Endothelial cell of umbilical vein (primary cell): ENCODE results near the gene TNS1. TPM values are rescaled to one million over a fixed set of nuclear protein-coding genes. Genes with fewer than 3 reads are reported as not detected.

Source experiments
- BruUV-seq: library from RNA; stranded (reverse); fragments of 400-500 nt; replicated peaks from 2 replicates; lab custom pipeline; 2021; lab: Mats Ljungman, UMichigan
- CTCF ChIA-PET: fragments of 300-600, 350-600 bp; sonication (Branson Sonifier 250); formaldehyde crosslinking; loops from one replicate; lab custom pipeline; 2021; ENCODE audit warnings: antibody characterized with exemption, inconsistent platforms; lab: Charles Lee
- POLR2A ChIA-PET: fragments of 300-600, 350-600 bp; sonication (Branson Sonifier 250); formaldehyde crosslinking; loops from one replicate; lab custom pipeline; 2021; ENCODE audit warnings: antibody characterized with exemption, inconsistent platforms; lab: Charles Lee
- DNase-seq: peaks from one replicate; pipeline ENCODE4 v3.0.0-alpha.2; 2011; ENCODE audit warnings: low read depth, low spot score
- FAIRE-seq: peaks from 2 replicates; lab custom pipeline; 2011; peaks lifted over from hg19 to GRCh38; lab: Jason Lieb, UNC
- H2AFZ ChIP-seq: 2 replicates; pipeline ENCODE4 v1.6.0; 2012; ENCODE audit warnings: low read depth, low read length, control low read depth, inconsistent platforms
- H3K27ac ChIP-seq: 2 replicates; pipeline ENCODE4 v1.5.1; 2011; ENCODE audit warnings: low read depth, mild to moderate bottlenecking, control low read depth, low read length, moderate library complexity; ENCODE audit not compliant: insufficient read depth
- H3K27me3 ChIP-seq, 2 experiments: 2 replicates each; pipeline versions ENCODE4 v1.6.0 to v1.6.1; 2011; ENCODE audit warnings: low read length in 2 of 2, mixed read lengths in 1 of 2; ENCODE audit not compliant: control insufficient read depth in 2 of 2, insufficient read depth in 2 of 2
- H3K36me3 ChIP-seq, 2 experiments: 2 replicates in 1 of 2; 3 replicates in 1 of 2; pipeline ENCODE4 v1.5.1; 2011; ENCODE audit warnings: low read length in 2 of 2, mild to moderate bottlenecking in 1 of 2, moderate library complexity in 1 of 2; ENCODE audit not compliant: control insufficient read depth in 2 of 2, insufficient read depth in 2 of 2; ENCODE audit errors: extremely low read depth in 1 of 2
- H3K4me1 ChIP-seq: 3 replicates; pipeline ENCODE4 v1.5.1; 2011; ENCODE audit warnings: mild to moderate bottlenecking, low read length; ENCODE audit not compliant: control insufficient read depth, insufficient read depth; ENCODE audit errors: extremely low read depth
- H3K4me2 ChIP-seq: 2 replicates; pipeline ENCODE4 v1.6.1; 2011; ENCODE audit warnings: low read length, control low read depth, mixed read lengths; ENCODE audit not compliant: insufficient read depth
- H3K4me3 ChIP-seq, 3 experiments: fragments of 200-600 bp in 1 of 3; sonication (generic), shearing (Covaris generic) in 1 of 3; replicated peaks in 1 of 3; 2 replicates each; pipeline ENCODE4 v1.5.1; 2011 to 2016; ENCODE audit warnings: control low read depth in 3 of 3, low read length in 3 of 3, mild to moderate bottlenecking in 2 of 3, inconsistent platforms in 1 of 3, low read depth in 1 of 3, moderate library complexity in 1 of 3; ENCODE audit not compliant: insufficient read depth in 1 of 3
- H3K79me2 ChIP-seq: 2 replicates; pipeline ENCODE4 v1.6.0; 2012; ENCODE audit warnings: low read length, inconsistent platforms; ENCODE audit not compliant: control insufficient read depth, insufficient read depth
- H3K9ac ChIP-seq: replicated peaks from 2 replicates; pipeline ENCODE3; 2011; ENCODE audit warnings: low read length, control low read depth; ENCODE audit not compliant: insufficient read depth; ENCODE audit errors: extremely low read depth
- H3K9me1 ChIP-seq: replicated peaks from 3 replicates; pipeline ENCODE4 v1.6.0; 2011; ENCODE audit warnings: mild to moderate bottlenecking, low read length; ENCODE audit not compliant: control insufficient read depth, insufficient read depth; ENCODE audit errors: extremely low read depth
- H3K9me3 ChIP-seq: replicated peaks from 2 replicates; pipeline ENCODE4 v1.5.1; 2012; ENCODE audit warnings: low read length, inconsistent platforms; ENCODE audit not compliant: control insufficient read depth, insufficient read depth
- H4K20me1 ChIP-seq: replicated peaks from 2 replicates; pipeline ENCODE3; 2011; ENCODE audit warnings: mild to moderate bottlenecking, low read length; ENCODE audit not compliant: control insufficient read depth, insufficient read depth; ENCODE audit errors: extremely low read depth
- EZH2 ChIP-seq: IDR thresholded peaks from 2 replicates; pipeline ENCODE4 v1.6.1; 2012; ENCODE audit warnings: borderline replicate concordance, low read depth, mild to moderate bottlenecking, moderate library complexity, low read length, inconsistent platforms; ENCODE audit not compliant: severe bottlenecking
- FOS ChIP-seq: IDR thresholded peaks from 2 replicates; pipeline ENCODE4 v1.6.1; 2011; ENCODE audit warnings: mild to moderate bottlenecking, low read length, moderate library complexity, borderline replicate concordance; ENCODE audit not compliant: insufficient read depth
- GATA2 ChIP-seq: IDR thresholded peaks from 2 replicates; pipeline ENCODE4 v1.7.0; 2011; ENCODE audit warnings: low read depth, mild to moderate bottlenecking, moderate library complexity, mixed read lengths, low read length; ENCODE audit not compliant: insufficient read length, insufficient read depth
- JUN ChIP-seq: IDR thresholded peaks from 2 replicates; pipeline ENCODE4 v1.6.1; 2011; ENCODE audit warnings: borderline replicate concordance, low read depth; ENCODE audit not compliant: insufficient read length, insufficient read depth
- POLR2A ChIP-seq: IDR thresholded peaks from 2 replicates; pipeline ENCODE4 v1.6.1; 2012; ENCODE audit warnings: low read depth, mild to moderate bottlenecking, control low read depth, low read length
- POLR2AphosphoS5 ChIP-seq: IDR thresholded peaks from 2 replicates; pipeline ENCODE4 v1.6.1; 2012; ENCODE audit warnings: low read depth, mild to moderate bottlenecking, control low read depth, low read length, moderate library complexity; ENCODE audit not compliant: insufficient read depth
- dilution Hi-C: fragments of 300-500 bp; cut with MboI; formaldehyde crosslinking; loops from one replicate; pipeline ENCODE4 v1.15.0; 2019; ENCODE audit warnings: low sequenced_read_pairs; ENCODE audit not compliant: extremely low pct_ligation_motif_present
- intact Hi-C: fragments of 100-400 bp; cut with micrococcal nuclease; formaldehyde crosslinking; loops from one replicate; pipeline ENCODE4 v1.10.0; 2022
- polyA plus RNA-seq, 4 experiments: library from polyadenylated mRNA; depleted of rRNA in 3 of 4; stranded (reverse) in 3 of 4; unstranded in 1 of 4; fragments of >200 nt; gene quantifications; 2 replicates each; pipeline versions ENCODE4 v1.2.1 to v1.2.3, GENCODE V29; 2011 to 2012; ENCODE audit warnings: missing spikeins in 1 of 4
- total RNA-seq: library from RNA; stranded (reverse); gene quantifications from 2 replicates; pipeline ENCODE4 v1.2.3, GENCODE V29; 2021
- TF ChIP-seq, protein P1 (sequence below), 2 donors: IDR thresholded peaks; 1 replicate in 1 of 2; 2 replicates in 1 of 2; pipeline ENCODE4 v1.5.1; 2011; ENCODE audit warnings: low read length in 2 of 2, mild to moderate bottlenecking in 2 of 2, moderate library complexity in 2 of 2, control low read depth in 1 of 2, inconsistent platforms in 1 of 2, low read depth in 1 of 2; ENCODE audit not compliant: insufficient read depth in 1 of 2; ENCODE audit errors: extremely low read depth in 1 of 2

The TNS1 gene
- total and polyA plus RNA-seq, 2 donors (not counting 3 experiments of a cell fraction or from before 2014, with no cell fraction given): 11.0 to 52.1 TPM

DNA sequence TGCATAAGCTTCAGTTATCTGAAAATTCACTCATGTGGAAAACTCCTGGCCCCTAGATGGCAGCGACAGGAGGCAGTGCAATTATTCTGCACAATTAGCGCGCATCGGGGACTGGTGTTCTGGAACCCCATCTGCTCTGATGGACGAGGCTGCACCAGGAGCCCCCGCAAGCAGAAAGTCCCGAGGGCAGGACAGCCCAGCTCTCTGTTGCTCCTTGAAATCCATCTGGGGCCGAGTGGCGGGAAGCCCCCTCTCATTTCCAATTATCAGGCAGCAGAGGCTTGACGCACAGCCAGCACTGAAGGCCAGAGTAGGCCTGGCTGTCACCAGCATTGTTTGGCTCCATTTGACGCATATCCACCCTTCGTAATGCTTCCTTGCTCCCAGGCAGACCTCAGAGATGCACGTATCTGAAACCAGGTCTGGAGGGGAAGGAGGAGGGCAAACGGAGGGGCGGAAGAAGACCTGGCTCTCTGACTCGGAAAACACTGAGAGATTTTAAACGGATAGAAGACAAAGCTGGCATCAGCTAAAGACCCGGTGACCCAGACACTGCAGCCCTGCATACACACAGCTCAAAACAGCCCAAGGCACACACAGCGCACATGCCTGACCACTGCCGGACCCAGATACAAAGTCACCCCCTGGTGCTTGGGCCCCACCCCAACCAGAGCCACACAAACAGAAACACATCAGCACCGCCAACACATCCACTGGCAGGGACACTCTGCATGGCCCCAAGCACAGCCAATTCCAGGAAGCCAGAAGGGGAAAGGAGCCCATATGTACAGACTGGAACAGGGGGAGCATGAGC is 69.8 kb downstream of the TNS1 start:
- ChIA-PET POLR2A (no interaction called here), CTCF (interaction anchor here (1.0 to 4.7 kb wide), 14 partner anchors 8 to 148 kb away, joined by 3 to 40 read pairs (median 4); no protein-coding TSS in a partner anchor)
- Histone ChIP-seq H3K4me3 (no peak overlapping the region), H3K27me3 (no peaks in the 10 kb centered on the region), H2AFZ (peak overlapping the region; percentile 50), H3K9ac (peak overlapping the region; percentile 57), H3K79me2 (no peaks in the 10 kb centered on the region), H3K9me3 (no peaks in the 10 kb centered on the region), H3K36me3 (no peaks in the 10 kb centered on the region), H4K20me1 (no peaks in the 10 kb centered on the region), H3K27ac (peak overlapping the region; percentile 81), H3K4me1 (peaks cover 47% of the 10 kb centered on the region), H3K4me2 (no peak overlapping the region), H3K9me1 (no peaks in the 10 kb centered on the region)
- TF ChIP-seq POLR2AphosphoS5 (no peak), FOS (no peak), GATA2 (no peak), POLR2A (no peak), EZH2 (no peak), JUN (no peak)
- TF ChIP-seq, protein P1, sequence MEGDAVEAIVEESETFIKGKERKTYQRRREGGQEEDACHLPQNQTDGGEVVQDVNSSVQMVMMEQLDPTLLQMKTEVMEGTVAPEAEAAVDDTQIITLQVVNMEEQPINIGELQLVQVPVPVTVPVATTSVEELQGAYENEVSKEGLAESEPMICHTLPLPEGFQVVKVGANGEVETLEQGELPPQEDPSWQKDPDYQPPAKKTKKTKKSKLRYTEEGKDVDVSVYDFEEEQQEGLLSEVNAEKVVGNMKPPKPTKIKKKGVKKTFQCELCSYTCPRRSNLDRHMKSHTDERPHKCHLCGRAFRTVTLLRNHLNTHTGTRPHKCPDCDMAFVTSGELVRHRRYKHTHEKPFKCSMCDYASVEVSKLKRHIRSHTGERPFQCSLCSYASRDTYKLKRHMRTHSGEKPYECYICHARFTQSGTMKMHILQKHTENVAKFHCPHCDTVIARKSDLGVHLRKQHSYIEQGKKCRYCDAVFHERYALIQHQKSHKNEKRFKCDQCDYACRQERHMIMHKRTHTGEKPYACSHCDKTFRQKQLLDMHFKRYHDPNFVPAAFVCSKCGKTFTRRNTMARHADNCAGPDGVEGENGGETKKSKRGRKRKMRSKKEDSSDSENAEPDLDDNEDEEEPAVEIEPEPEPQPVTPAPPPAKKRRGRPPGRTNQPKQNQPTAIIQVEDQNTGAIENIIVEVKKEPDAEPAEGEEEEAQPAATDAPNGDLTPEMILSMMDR (IDR thresholded peaks at IDR 0.05; ENCODE audit: extremely low read depth in 1 of 2, insufficient read depth in 1 of 2, low read depth in 1 of 2, low read length in 2 of 2): no peak
- peak; percentile 47 for DNase-seq
- peak; percentile 77 for FAIRE-seq
- dilution Hi-C loops (no loop called here), intact Hi-C loops (loop anchor here (1.0 kb wide), 1 partner anchor 55 kb away; no protein-coding TSS in a partner anchor)
- no TSS peak for BruUV-seq
